ENCODE measurements around the gene CXCL6. TPM values are rescaled to one million over a fixed set of nuclear protein-coding genes. Genes with fewer than 3 reads are reported as not detected.

CXCL6 gene
- polyA plus RNA-seq, 3 donors = not detected

- no peaks in the 10 kb centered on the region for H3K27me3 Mint-ChIP-seq (ENCODE audit: low read depth in 3 of 3)
- no peak overlapping the region for H3K4me3 Mint-ChIP-seq
- no peak overlapping the region for H3K4me3 ChIP-seq (replicated peaks in 1 of 3; ENCODE audit: low read depth in 2 of 3, low read length in 3 of 3)
- H3K9me3 Mint-ChIP-seq = no peaks in the 10 kb centered on the region
- no peak for TF ChIP-seq CTCF (IDR thresholded peaks at IDR 0.05)
- peaks cover 15 to 22% of the 10 kb centered on the region in 2 donors for H3K4me1 ChIP-seq (ENCODE audit: control insufficient read depth in 1 of 2, insufficient read depth in 2 of 2, low read length in 2 of 2)
- H3K9me3 ChIP-seq (replicated peaks in 1 of 2; ENCODE audit: control insufficient read depth in 1 of 2, insufficient read depth in 1 of 2, low read length in 2 of 2) = no peaks in the 10 kb centered on the region
- no peaks in the 10 kb centered on the region for H3K36me3 Mint-ChIP-seq
- no peak overlapping the region for H3K4me2 ChIP-seq (replicated peaks; ENCODE audit: extremely low read depth, low read length, poor library complexity, severe bottlenecking)
- peaks cover 24% of the 10 kb centered on the region for H3K4me1 Mint-ChIP-seq
- H3K79me2 ChIP-seq (ENCODE audit: insufficient read depth, low read length) = no peaks in the 10 kb centered on the region
- no peak for DNase-seq
- peak overlapping the region in 2 of 7 donors; percentile 54 to 68 for H3K27ac Mint-ChIP-seq
- H3K36me3 ChIP-seq (replicated peaks in 1 of 2; ENCODE audit: control insufficient read depth in 1 of 2, insufficient read depth in 2 of 2, low read length in 2 of 2) = no peaks in the 10 kb centered on the region
- H3K9ac ChIP-seq (ENCODE audit: insufficient read depth, low read length, poor library complexity, severe bottlenecking) = no peak overlapping the region
- no peak overlapping the region for H2AFZ ChIP-seq (ENCODE audit: insufficient read depth, low read depth, low read length, poor library complexity, severe bottlenecking)
- intact Hi-C loops (cut with micrococcal nuclease) = loop anchor here in 1 of 2 donors (5.0 kb wide), 1 partner anchor 110 kb away; no protein-coding TSS in a partner anchor
- H3K27ac ChIP-seq (ENCODE audit: low read depth in 1 of 2, low read length in 2 of 2) = no peak overlapping the region
- no peaks in the 10 kb centered on the region for H4K20me1 ChIP-seq (ENCODE audit: insufficient read depth, low read length)
- H3K27me3 ChIP-seq (ENCODE audit: control insufficient read depth in 2 of 2, insufficient read depth in 2 of 2, low read length in 2 of 2) = no peaks in the 10 kb centered on the region
Observed at GRCh38 chr4:73842696-73843095, 6.2 kb downstream of the CXCL6 start.

- intact Hi-C loops (cut with micrococcal nuclease) = loop anchor here in 1 of 2 donors (5.0 kb wide), 1 partner anchor 111 kb away; no protein-coding TSS in a partner anchor
- DNase-seq = no peak
- Histone ChIP-seq H3K27me3 (ENCODE audit: control insufficient read depth in 2 of 2, insufficient read depth in 2 of 2, low read length in 2 of 2) (no peaks in the 10 kb centered on the region), H3K4me1 (ENCODE audit: control insufficient read depth in 1 of 2, insufficient read depth in 2 of 2, low read length in 2 of 2) (peaks cover 18 to 26% of the 10 kb centered on the region in 2 donors), H4K20me1 (ENCODE audit: insufficient read depth, low read length) (no peaks in the 10 kb centered on the region), H3K9ac (ENCODE audit: insufficient read depth, low read length, poor library complexity, severe bottlenecking) (no peak overlapping the region), H3K4me3 (replicated peaks in 1 of 3; ENCODE audit: low read depth in 2 of 3, low read length in 3 of 3) (no peak overlapping the region), H3K36me3 (replicated peaks in 1 of 2; ENCODE audit: control insufficient read depth in 1 of 2, insufficient read depth in 2 of 2, low read length in 2 of 2) (no peaks in the 10 kb centered on the region), H3K9me3 (replicated peaks in 1 of 2; ENCODE audit: control insufficient read depth in 1 of 2, insufficient read depth in 1 of 2, low read length in 2 of 2) (no peaks in the 10 kb centered on the region), H3K4me2 (replicated peaks; ENCODE audit: extremely low read depth, low read length, poor library complexity, severe bottlenecking) (no peak overlapping the region), H3K27ac (ENCODE audit: low read depth in 1 of 2, low read length in 2 of 2) (no peak overlapping the region), H3K79me2 (ENCODE audit: insufficient read depth, low read length) (no peaks in the 10 kb centered on the region), H2AFZ (ENCODE audit: insufficient read depth, low read depth, low read length, poor library complexity, severe bottlenecking) (no peak overlapping the region)
- H3K27ac Mint-ChIP-seq = peak overlapping the region in 2 of 7 donors; percentile 10 to 43
- TF ChIP-seq CTCF (IDR thresholded peaks at IDR 0.05) = no peak
- H3K36me3 Mint-ChIP-seq = no peaks in the 10 kb centered on the region
- no peak overlapping the region for H3K4me3 Mint-ChIP-seq
- no peaks in the 10 kb centered on the region for H3K27me3 Mint-ChIP-seq (ENCODE audit: low read depth in 3 of 3)
- peaks cover 28% of the 10 kb centered on the region for H3K4me1 Mint-ChIP-seq
- no peaks in the 10 kb centered on the region for H3K9me3 Mint-ChIP-seq
Observed at GRCh38 chr4:73843369-73843768, 6.9 kb downstream of the CXCL6 start.
